IMR-90 (cell line): Measurements from ENCODE around the gene LSM2. TPM values are rescaled to one million over a fixed set of nuclear protein-coding genes. Genes with fewer than 3 reads are reported as not detected.

Experiments
- ATAC-seq: fragments of 200-7000 bp; cut with Tn5 transposase; 2 replicates; pipeline ENCODE4 v1.9.1; 2020; ENCODE audit warnings: low read depth, mild to moderate bottlenecking, moderate library complexity
- Bru-seq: library from RNA; stranded (reverse); fragments of 400-500 nt; gene quantifications from one replicate; lab custom pipeline; 2021; lab: Mats Ljungman, UMichigan
- BruChase-seq, 2 experiments: library from RNA; stranded (reverse); fragments of 400-500 nt; gene quantifications; one replicate each; lab custom pipeline; 2021; lab: Mats Ljungman, UMichigan
- BruUV-seq: library from RNA; stranded (reverse); fragments of 400-500 nt; replicated peaks from 2 replicates; lab custom pipeline; 2021; lab: Mats Ljungman, UMichigan
- CTCF ChIA-PET: fragments of 300-600 bp; formaldehyde crosslinking; extraction: SDS; loops from one replicate; lab custom pipeline; 2021; ENCODE audit warnings: antibody characterized with exemption; lab: Yijun Ruan, JAX
- POLR2A ChIA-PET: fragments of 300-600 bp; sonication (Branson Sonifier 250); formaldehyde crosslinking; loops from one replicate; lab custom pipeline; 2022; ENCODE audit warnings: antibody characterized with exemption; ENCODE audit not compliant: unreplicated experiment; lab: Charles Lee
- DNase-seq: peaks from one replicate; pipeline ENCODE4 v3.0.0; 2013
- H2AFZ ChIP-seq: replicated peaks from 2 replicates; pipeline ENCODE3; 2013; ENCODE audit warnings: low read length, mild to moderate bottlenecking; ENCODE audit not compliant: poor library complexity
- H2AK5ac ChIP-seq: 2 replicates; pipeline ENCODE4 v1.6.1; 2013; ENCODE audit warnings: low read depth, low read length, inconsistent platforms
- H2AK9ac ChIP-seq: replicated peaks from 2 replicates; pipeline ENCODE3; 2013; ENCODE audit warnings: mild to moderate bottlenecking, low read depth, low read length, moderate library complexity; ENCODE audit not compliant: poor library complexity
- H2BK120ac ChIP-seq: 2 replicates; pipeline ENCODE4 v1.6.1; 2013; ENCODE audit warnings: low read depth, low read length, inconsistent platforms
- H2BK15ac ChIP-seq: 3 replicates; pipeline ENCODE4 v1.6.1; 2013; ENCODE audit warnings: low read depth, low read length, inconsistent platforms
- H2BK20ac ChIP-seq: 2 replicates; pipeline ENCODE4 v1.6.1; 2013; ENCODE audit warnings: low read depth, mild to moderate bottlenecking, inconsistent platforms, low read length, moderate library complexity
- H2BK5ac ChIP-seq: 2 replicates; pipeline ENCODE4 v1.6.1; 2013; ENCODE audit warnings: mild to moderate bottlenecking, low read depth, low read length, inconsistent platforms; ENCODE audit not compliant: poor library complexity, severe bottlenecking
- H3K14ac ChIP-seq: replicated peaks from 2 replicates; pipeline ENCODE4 v1.6.1; 2013; ENCODE audit warnings: low read depth, low read length, inconsistent platforms
- H3K18ac ChIP-seq: 2 replicates; pipeline ENCODE4 v1.6.1; 2013; ENCODE audit warnings: low read depth, low read length, control low read depth
- H3K23ac ChIP-seq: 2 replicates; pipeline ENCODE4 v1.6.1; 2013; ENCODE audit warnings: low read depth, low read length, inconsistent platforms
- H3K27ac ChIP-seq: 2 replicates; pipeline ENCODE4 v1.5.1; 2013; ENCODE audit warnings: mild to moderate bottlenecking, control low read depth, low read length; ENCODE audit not compliant: insufficient read depth
- H3K27me3 ChIP-seq: 2 replicates; pipeline ENCODE4 v1.6.1; 2013; ENCODE audit warnings: low read length; ENCODE audit not compliant: control insufficient read depth, insufficient read depth
- H3K36me3 ChIP-seq: 2 replicates; pipeline ENCODE4 v1.6.1; 2013; ENCODE audit warnings: low read length, mixed read lengths; ENCODE audit not compliant: control insufficient read depth, insufficient read depth
- H3K4ac ChIP-seq: 2 replicates; pipeline ENCODE4 v1.6.1; 2013; ENCODE audit warnings: low read depth, low read length, inconsistent platforms
- H3K4me1 ChIP-seq: 2 replicates; pipeline ENCODE4 v1.6.1; 2013; ENCODE audit warnings: low read length, mixed read lengths; ENCODE audit not compliant: control insufficient read depth, insufficient read depth
- H3K4me2 ChIP-seq: 2 replicates; pipeline ENCODE4 v1.6.1; 2013; ENCODE audit warnings: low read depth, mild to moderate bottlenecking, control low read depth, low read length, moderate library complexity
- H3K4me3 ChIP-seq: 2 replicates; pipeline ENCODE4 v1.5.1; 2013; ENCODE audit warnings: low read depth, mild to moderate bottlenecking, control low read depth, low read length, moderate library complexity; ENCODE audit not compliant: insufficient read depth
- H3K56ac ChIP-seq: 2 replicates; pipeline ENCODE4 v1.6.1; 2013; ENCODE audit warnings: low read length, inconsistent platforms; ENCODE audit not compliant: insufficient read depth; ENCODE audit errors: extremely low read depth
- H3K79me1 ChIP-seq, 2 experiments: 2 replicates each; pipeline ENCODE4 v1.6.1; 2013; ENCODE audit warnings: low read length in 2 of 2, inconsistent platforms in 1 of 2, low read depth in 1 of 2
- H3K9ac ChIP-seq: 2 replicates; pipeline ENCODE4 v1.6.1; 2013; ENCODE audit warnings: low read depth, low read length, control low read depth
- H3K9me1 ChIP-seq: 2 replicates; pipeline ENCODE4 v1.6.1; 2013; ENCODE audit warnings: low read length, inconsistent platforms; ENCODE audit not compliant: insufficient read depth
- H3K9me3 ChIP-seq: 2 replicates; pipeline ENCODE4 v1.6.1; 2013; ENCODE audit warnings: low read length; ENCODE audit not compliant: control insufficient read depth, insufficient read depth
- H4K20me1 ChIP-seq: 2 replicates; pipeline ENCODE4 v1.6.1; 2013; ENCODE audit warnings: low read length, inconsistent platforms; ENCODE audit not compliant: insufficient read depth
- H4K5ac ChIP-seq: 2 replicates; pipeline ENCODE4 v1.6.1; 2013; ENCODE audit warnings: mild to moderate bottlenecking, low read depth, low read length, control low read depth
- H4K8ac ChIP-seq, 2 experiments: 2 replicates each; pipeline ENCODE4 v1.6.1; 2013; ENCODE audit warnings: low read depth in 2 of 2, low read length in 2 of 2, control low read depth in 1 of 2, inconsistent platforms in 1 of 2
- H4K91ac ChIP-seq: 2 replicates; pipeline ENCODE4 v1.6.1; 2013; ENCODE audit warnings: low read depth, low read length, inconsistent platforms; ENCODE audit not compliant: insufficient read depth
- CHD1 ChIP-seq: IDR thresholded peaks from 2 replicates; pipeline ENCODE4 v1.6.1; 2012; ENCODE audit warnings: low read depth, low read length, improper control_type of control experiment
- CTCF ChIP-seq: conservative IDR thresholded peaks from 2 replicates; pipeline ENCODE4 v1.5.1; 2012; ENCODE audit warnings: mild to moderate bottlenecking, low read depth, low read length, improper control_type of control experiment
- MXI1 ChIP-seq: IDR thresholded peaks from 2 replicates; pipeline ENCODE4 v1.6.1; 2012; ENCODE audit warnings: low read depth, mild to moderate bottlenecking, low read length, moderate library complexity, borderline replicate concordance
- NFE2L2 ChIP-seq: fragments of 150-350 bp; IDR thresholded peaks from 2 replicates; pipeline ENCODE4 v1.6.1; 2016; ENCODE audit warnings: low read depth, mild to moderate bottlenecking, low read length
- RCOR1 ChIP-seq: IDR thresholded peaks from 2 replicates; pipeline ENCODE4 v1.6.1; 2012; ENCODE audit warnings: mild to moderate bottlenecking, low read length, improper control_type of control experiment; ENCODE audit not compliant: insufficient replicate concordance
- RFX5 ChIP-seq: IDR thresholded peaks from 2 replicates; pipeline ENCODE4 v1.8.0; 2012; ENCODE audit warnings: low read depth, mild to moderate bottlenecking, low read length, moderate library complexity
- SMC3 ChIP-seq: fragments of 150-350 bp; IDR thresholded peaks from 2 replicates; pipeline ENCODE4 v1.6.1; 2016; ENCODE audit warnings: low read depth, mild to moderate bottlenecking, antibody characterized with exemption, low read length, moderate library complexity
- USF2 ChIP-seq: fragments of 150-350 bp; IDR thresholded peaks from 2 replicates; pipeline ENCODE4 v1.6.1; 2017; ENCODE audit warnings: mild to moderate bottlenecking, antibody characterized with exemption, low read length, low read depth
- WGBS, 2 experiments: methylation state at CpG; one replicate each; pipeline versions ENCODE4 v1.1.5 to v1.1.7; 2013; ENCODE audit warnings: missing lambda C conversion rate in 2 of 2; ENCODE audit not compliant: insufficient read length in 1 of 2; ENCODE audit errors: extremely low coverage in 2 of 2; 5-methylcytosine and 5-hydroxymethylcytosine counted together
- dilution Hi-C: fragments of 300-500 bp; cut with HindIII; formaldehyde crosslinking; loops from one replicate; pipeline ENCODE4 v1.14.3; 2018; ENCODE audit warnings: low sequenced_read_pairs; ENCODE audit not compliant: unreplicated experiment
- in situ Hi-C: fragments of 300-500 bp; cut with MboI; formaldehyde crosslinking; loops from 3 replicates; pipeline ENCODE4 v1.14.3; 2019; ENCODE audit warnings: low sequenced_read_pairs, inconsistent platforms, mixed read lengths
- intact Hi-C: fragments of 100-400 bp; cut with micrococcal nuclease; formaldehyde crosslinking; loops from 2 replicates; pipeline ENCODE4 v1.10.0; 2022
- long read RNA-seq: library from polyadenylated mRNA; unstranded; transcript quantifications from one replicate; pipeline ENCODE4 v2.0.0, GENCODE V29; 2021; ENCODE audit not compliant: unreplicated experiment
- polyA plus RNA-seq, 3 experiments: library from polyadenylated mRNA; depleted of rRNA; stranded (reverse); fragments of >200 nt; gene quantifications; 2 replicates each; pipeline ENCODE4 v1.2.3, GENCODE V29; 2012; ENCODE audit warnings: low replicate concordance in 1 of 3
- total RNA-seq: library from RNA; depleted of rRNA; stranded (reverse); fragments of >200 nt; gene quantifications from 2 replicates; pipeline ENCODE4 v1.2.3, GENCODE V29; 2012; rRNA removed
- TF ChIP-seq, protein P1 (sequence below): fragments of 150-350 bp; IDR thresholded peaks from 2 replicates; pipeline ENCODE4 v1.6.1; 2016; ENCODE audit warnings: low read depth, mild to moderate bottlenecking, low read length, moderate library complexity, borderline replicate concordance

The LSM2 gene
- total RNA-seq (48.0 and 56.3 TPM in 2 replicates), polyA plus RNA-seq (2012; rRNA removed) (55.0 and 61.0 TPM in 2 replicates), Bru-seq, nascent RNA (percentile 44 among the genes with signal in this experiment), BruChase-seq, experiment 1, labeled RNA remaining after a 6-hour chase (percentile 54 among the genes with signal in this experiment), BruChase-seq, experiment 2, labeled RNA remaining after a 2-hour chase (percentile 45 among the genes with signal in this experiment)
- 54.6 and 56.8 TPM in 2 replicates for polyA plus RNA-seq (2012; cell fraction: cytosol; rRNA removed)
- 13.0 and 15.1 TPM in 2 replicates for polyA plus RNA-seq (2012; cell fraction: nucleus; rRNA removed; ENCODE audit: low replicate concordance)
- long read RNA-seq, transcript LSM2-208 (5 exons, 876 nt): major isoform, 8 of 15 reads
- long read RNA-seq, partial matches to known transcripts: 4 of 15 reads
- long read RNA-seq, other reads (novel, unspliced or antisense): 3 of 15 reads

GRCh38 chr6:31806470-31807272 is at the start of gene LSM2:
TSS of gene LSM2 (minus strand) at chr6:31806966. CDS start at chr6:31806757, 209 bp downstream.
- POLR2A ChIA-PET: interaction anchor here (0.5 to 1.0 kb wide), 5 partner anchors 9 to 133 kb away, joined by 3 to 11 read pairs (median 5); partner anchors contain the start of genes HSPA1A, HSPA1B and HSPA1L
- peak; percentile 28; the same call in 1 of the 2 replicates for TF ChIP-seq CTCF
- TF ChIP-seq CHD1: no peak
- no peak for TF ChIP-seq NFE2L2
- no peak; the same call in 1 of the 2 replicates for TF ChIP-seq USF2
- TF ChIP-seq MXI1: peak; percentile 68; the same call in 1 of the 2 replicates
- 0 out of 2 replicates have a peak, but pooled peaks have one; percentile 7 for TF ChIP-seq SMC3
- no peak for TF ChIP-seq RCOR1
- TF ChIP-seq, protein P1, sequence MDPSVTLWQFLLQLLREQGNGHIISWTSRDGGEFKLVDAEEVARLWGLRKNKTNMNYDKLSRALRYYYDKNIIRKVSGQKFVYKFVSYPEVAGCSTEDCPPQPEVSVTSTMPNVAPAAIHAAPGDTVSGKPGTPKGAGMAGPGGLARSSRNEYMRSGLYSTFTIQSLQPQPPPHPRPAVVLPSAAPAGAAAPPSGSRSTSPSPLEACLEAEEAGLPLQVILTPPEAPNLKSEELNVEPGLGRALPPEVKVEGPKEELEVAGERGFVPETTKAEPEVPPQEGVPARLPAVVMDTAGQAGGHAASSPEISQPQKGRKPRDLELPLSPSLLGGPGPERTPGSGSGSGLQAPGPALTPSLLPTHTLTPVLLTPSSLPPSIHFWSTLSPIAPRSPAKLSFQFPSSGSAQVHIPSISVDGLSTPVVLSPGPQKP: no peak
- TF ChIP-seq RFX5: no peak

More at GRCh38 chr6:31806470-31807272, at the start of gene LSM2:
- H3K9me3 ChIP-seq: no peaks in the 10 kb centered on the region
- H3K27me3 ChIP-seq: no peaks in the 10 kb centered on the region
- H3K27ac ChIP-seq: peak within 1 kb of the TSS; percentile 46
- peak; percentile 100 for ATAC-seq
- peak within 1 kb of the TSS; percentile 55 to 86 for H4K8ac ChIP-seq
- dilution Hi-C loops: no loop called here
- intact Hi-C loops: no loop called here
- no peak within 1 kb of the TSS for H2BK15ac ChIP-seq
- H3K9ac ChIP-seq: peak within 1 kb of the TSS; percentile 90
- no peak within 1 kb of the TSS for H2BK20ac ChIP-seq
- H4K91ac ChIP-seq: peak within 1 kb of the TSS; percentile 79
- H2BK120ac ChIP-seq: no peak within 1 kb of the TSS
- peak within 1 kb of the TSS; percentile 82 for H2AK5ac ChIP-seq
- H3K18ac ChIP-seq: peak within 1 kb of the TSS; percentile 20; the same call in 1 of the 2 replicates
- H2BK5ac ChIP-seq: peak within 1 kb of the TSS; percentile 86
- H3K56ac ChIP-seq: peak within 1 kb of the TSS; percentile 94
- in situ Hi-C loops: no loop called here
- peak within 1 kb of the TSS; percentile 68 for H3K14ac ChIP-seq
- H3K9me1 ChIP-seq: no peaks in the 10 kb centered on the region; the same call in 1 of the 2 replicates
- H4K5ac ChIP-seq: peak within 1 kb of the TSS; percentile 43
- peak within 1 kb of the TSS; percentile 90 for H3K4me2 ChIP-seq
- peak within 1 kb of the TSS; percentile 90 for H2AFZ ChIP-seq
- 2% methylated on average over 10 of the region's 51 CpGs; no CpG with 5 or more reads in 1 of the 2 experiments for WGBS, 2 experiments
- peaks cover 3% of the 10 kb centered on the region; the same call in 1 of the 2 replicates for H3K4me1 ChIP-seq
- no peaks in the 10 kb centered on the region for H4K20me1 ChIP-seq
- H3K4me3 ChIP-seq: peak within 1 kb of the TSS; percentile 57
- CTCF ChIA-PET: interaction anchor here (1.1 to 2.5 kb wide), 2 partner anchors 11 to 16 kb away, joined by 3 to 10 read pairs; partner anchors contain the start of gene VARS1
- H3K23ac ChIP-seq: peak within 1 kb of the TSS; percentile 65
- BruUV-seq: no TSS peak
- H3K36me3 ChIP-seq: peaks cover 2% of the 10 kb centered on the region; the same call in 1 of the 2 replicates
- H2AK9ac ChIP-seq: peak within 1 kb of the TSS; percentile 86
- peaks cover 15 to 29% of the 10 kb centered on the region in 2 experiments for H3K79me1 ChIP-seq
- peak; percentile 96 for DNase-seq
- peak within 1 kb of the TSS; percentile 90 for H3K4ac ChIP-seq
